DOHH2 (cell line): ENCODE measurements around the gene MAN1C1.

ENCODE experiments used
- EZH2phosphoT487 ChIP-seq: fragments of 200-600 bp; sonication (generic); IDR thresholded peaks from 2 replicates; pipeline ENCODE4 v1.6.1; 2017; ENCODE audit warnings: borderline replicate concordance, mild to moderate bottlenecking, antibody characterized with exemption, low read length, moderate library complexity, mixed read lengths
- TF ChIP-seq, protein P1 (sequence below): fragments of 200-600 bp; sonication (generic); IDR thresholded peaks from one replicate; pipeline ENCODE4 v1.5.1; 2014; ENCODE audit warnings: antibody characterized with exemption, mild to moderate bottlenecking, low read depth, low read length; ENCODE audit not compliant: poor library complexity, severe bottlenecking

- no peak for TF ChIP-seq EZH2phosphoT487
- TF ChIP-seq, protein P1, sequence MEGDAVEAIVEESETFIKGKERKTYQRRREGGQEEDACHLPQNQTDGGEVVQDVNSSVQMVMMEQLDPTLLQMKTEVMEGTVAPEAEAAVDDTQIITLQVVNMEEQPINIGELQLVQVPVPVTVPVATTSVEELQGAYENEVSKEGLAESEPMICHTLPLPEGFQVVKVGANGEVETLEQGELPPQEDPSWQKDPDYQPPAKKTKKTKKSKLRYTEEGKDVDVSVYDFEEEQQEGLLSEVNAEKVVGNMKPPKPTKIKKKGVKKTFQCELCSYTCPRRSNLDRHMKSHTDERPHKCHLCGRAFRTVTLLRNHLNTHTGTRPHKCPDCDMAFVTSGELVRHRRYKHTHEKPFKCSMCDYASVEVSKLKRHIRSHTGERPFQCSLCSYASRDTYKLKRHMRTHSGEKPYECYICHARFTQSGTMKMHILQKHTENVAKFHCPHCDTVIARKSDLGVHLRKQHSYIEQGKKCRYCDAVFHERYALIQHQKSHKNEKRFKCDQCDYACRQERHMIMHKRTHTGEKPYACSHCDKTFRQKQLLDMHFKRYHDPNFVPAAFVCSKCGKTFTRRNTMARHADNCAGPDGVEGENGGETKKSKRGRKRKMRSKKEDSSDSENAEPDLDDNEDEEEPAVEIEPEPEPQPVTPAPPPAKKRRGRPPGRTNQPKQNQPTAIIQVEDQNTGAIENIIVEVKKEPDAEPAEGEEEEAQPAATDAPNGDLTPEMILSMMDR = no peak
These were observed 77.8 kb downstream of the MAN1C1 start for GRCh38 chr1:25694167-25695007.
